Activated gamma-delta T cell treated with anti-CD3 and anti-CD28 coated beads, Interleukin-2, amount 50 U/mL, for 16 hours (primary cell): ENCODE data around the gene DDX1.

Experiments
- DNase-seq: peaks from one replicate; pipeline ENCODE4 v3.0.0-alpha.2; 2020; ENCODE audit warnings: low read depth

DDX1 gene

GRCh38 chr2:15646661-15647060 lies 55.0 kb downstream of the DDX1 start:
- DNase-seq = no peak

GRCh38 chr2:15647622-15648590 lies 56.2 kb downstream of the DDX1 start:
- DNase-seq = no peak

- DNase-seq = no peak
Observed at GRCh38 chr2:15648593-15649525, 57.2 kb downstream of the DDX1 start.

- DNase-seq = no peak
Observed at GRCh38 chr2:15649561-15650255, 58.0 kb downstream of the DDX1 start.

- DNase-seq = no peak
Observed at GRCh38 chr2:15650616-15651366, 59.1 kb downstream of the DDX1 start.

- no peak for DNase-seq
Observed at GRCh38 chr2:15651367-15651727, 59.7 kb downstream of the DDX1 start.

- no peak for DNase-seq
Observed at GRCh38 chr2:15652252-15652651, 60.6 kb downstream of the DDX1 start.

- DNase-seq = no peak
Observed at GRCh38 chr2:15652801-15653200, 61.1 kb downstream of the DDX1 start.

GRCh38 chr2:15653806-15654726 lies 62.4 kb downstream of the DDX1 start:
- DNase-seq = no peak

- no peak for DNase-seq
Observed at GRCh38 chr2:15654727-15655073, 63.0 kb downstream of the DDX1 start.

GRCh38 chr2:15655123-15655887 lies 63.6 kb downstream of the DDX1 start:
- no peak for DNase-seq

- no peak for DNase-seq
Observed at GRCh38 chr2:15656090-15656489, 64.4 kb downstream of the DDX1 start.

GRCh38 chr2:15657759-15658158 lies 66.1 kb downstream of the DDX1 start:
- no peak for DNase-seq

- DNase-seq = no peak
Observed at GRCh38 chr2:15658911-15659310, 67.2 kb downstream of the DDX1 start.

GRCh38 chr2:15660491-15661294 lies 69.0 kb downstream of the DDX1 start:
- no peak for DNase-seq

- DNase-seq = no peak
Observed at GRCh38 chr2:15661295-15661569, 69.6 kb downstream of the DDX1 start.

GRCh38 chr2:15662026-15662425 lies 70.4 kb downstream of the DDX1 start:
- no peak for DNase-seq

GRCh38 chr2:15662579-15662978 lies 70.9 kb downstream of the DDX1 start:
- DNase-seq = no peak

- no peak for DNase-seq
Observed at GRCh38 chr2:15663802-15664201, 72.1 kb downstream of the DDX1 start.
